ENCODE measurements around the gene RPS6KA3.

DNA sequence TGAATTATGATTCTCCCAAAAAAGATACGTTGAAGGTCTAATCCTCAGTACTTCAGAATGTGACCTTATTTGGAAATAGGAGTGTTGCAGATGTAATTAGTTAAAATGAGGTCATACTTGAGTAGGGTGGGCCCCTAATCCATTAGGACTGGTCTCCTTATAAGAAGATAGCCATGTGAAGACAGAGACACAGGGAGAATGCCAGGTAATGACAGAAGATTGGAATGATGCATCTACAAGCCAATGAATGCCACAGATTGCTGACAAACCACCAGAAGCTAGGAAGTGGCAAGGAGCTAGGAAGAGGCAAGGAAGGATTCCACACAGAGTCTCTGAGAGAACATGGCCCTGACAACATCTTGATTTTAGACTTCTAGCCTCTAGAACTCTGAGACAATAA is 7.4 kb upstream of the RPS6KA3 start:
- no peak for TF ChIP-seq HCFC1 (IDR thresholded peaks at IDR 0.05; ENCODE audit: low read depth, low read length)
- TF ChIP-seq PRPF4 (IDR thresholded peaks at IDR 0.05; ENCODE audit: insufficient read depth, low read depth, low read length, poor library complexity, severe bottlenecking), result no peak
- TF ChIP-seq, protein P1, sequence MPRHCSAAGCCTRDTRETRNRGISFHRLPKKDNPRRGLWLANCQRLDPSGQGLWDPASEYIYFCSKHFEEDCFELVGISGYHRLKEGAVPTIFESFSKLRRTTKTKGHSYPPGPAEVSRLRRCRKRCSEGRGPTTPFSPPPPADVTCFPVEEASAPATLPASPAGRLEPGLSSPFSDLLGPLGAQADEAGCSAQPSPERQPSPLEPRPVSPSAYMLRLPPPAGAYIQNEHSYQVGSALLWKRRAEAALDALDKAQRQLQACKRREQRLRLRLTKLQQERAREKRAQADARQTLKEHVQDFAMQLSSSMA (CRISPR knock-in tag; IDR thresholded peaks at IDR 0.05), result no peak
- TF ChIP-seq, protein P2, sequence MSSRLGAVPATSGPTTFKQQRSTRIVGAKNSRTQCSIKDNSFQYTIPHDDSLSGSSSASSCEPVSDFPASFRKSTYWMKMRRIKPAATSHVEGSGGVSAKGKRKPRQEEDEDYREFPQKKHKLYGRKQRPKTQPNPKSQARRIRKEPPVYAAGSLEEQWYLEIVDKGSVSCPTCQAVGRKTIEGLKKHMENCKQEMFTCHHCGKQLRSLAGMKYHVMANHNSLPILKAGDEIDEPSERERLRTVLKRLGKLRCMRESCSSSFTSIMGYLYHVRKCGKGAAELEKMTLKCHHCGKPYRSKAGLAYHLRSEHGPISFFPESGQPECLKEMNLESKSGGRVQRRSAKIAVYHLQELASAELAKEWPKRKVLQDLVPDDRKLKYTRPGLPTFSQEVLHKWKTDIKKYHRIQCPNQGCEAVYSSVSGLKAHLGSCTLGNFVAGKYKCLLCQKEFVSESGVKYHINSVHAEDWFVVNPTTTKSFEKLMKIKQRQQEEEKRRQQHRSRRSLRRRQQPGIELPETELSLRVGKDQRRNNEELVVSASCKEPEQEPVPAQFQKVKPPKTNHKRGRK (tag; IDR thresholded peaks at IDR 0.05), result no peak
- no peak for TF ChIP-seq KLF16 (IDR thresholded peaks at IDR 0.05)
- no peak for TF ChIP-seq ZNF212 (CRISPR knock-in tag; IDR thresholded peaks at IDR 0.05)
- TF ChIP-seq CBX5 (IDR thresholded peaks at IDR 0.05; ENCODE audit: borderline replicate concordance, low read depth), result no peak
- TF ChIP-seq GATA2 (CRISPR knock-in tag; IDR thresholded peaks at IDR 0.05), result no peak
- TF ChIP-seq EGR1 (conservative IDR thresholded peaks at IDR 0.05), result no peak
- TF ChIP-seq, protein P3, sequence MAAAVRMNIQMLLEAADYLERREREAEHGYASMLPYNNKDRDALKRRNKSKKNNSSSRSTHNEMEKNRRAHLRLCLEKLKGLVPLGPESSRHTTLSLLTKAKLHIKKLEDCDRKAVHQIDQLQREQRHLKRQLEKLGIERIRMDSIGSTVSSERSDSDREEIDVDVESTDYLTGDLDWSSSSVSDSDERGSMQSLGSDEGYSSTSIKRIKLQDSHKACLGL (CRISPR knock-in tag; IDR thresholded peaks at IDR 0.05; ENCODE audit: borderline replicate concordance, poor library complexity, severe bottlenecking), result no peak
- TF ChIP-seq, protein P4, sequence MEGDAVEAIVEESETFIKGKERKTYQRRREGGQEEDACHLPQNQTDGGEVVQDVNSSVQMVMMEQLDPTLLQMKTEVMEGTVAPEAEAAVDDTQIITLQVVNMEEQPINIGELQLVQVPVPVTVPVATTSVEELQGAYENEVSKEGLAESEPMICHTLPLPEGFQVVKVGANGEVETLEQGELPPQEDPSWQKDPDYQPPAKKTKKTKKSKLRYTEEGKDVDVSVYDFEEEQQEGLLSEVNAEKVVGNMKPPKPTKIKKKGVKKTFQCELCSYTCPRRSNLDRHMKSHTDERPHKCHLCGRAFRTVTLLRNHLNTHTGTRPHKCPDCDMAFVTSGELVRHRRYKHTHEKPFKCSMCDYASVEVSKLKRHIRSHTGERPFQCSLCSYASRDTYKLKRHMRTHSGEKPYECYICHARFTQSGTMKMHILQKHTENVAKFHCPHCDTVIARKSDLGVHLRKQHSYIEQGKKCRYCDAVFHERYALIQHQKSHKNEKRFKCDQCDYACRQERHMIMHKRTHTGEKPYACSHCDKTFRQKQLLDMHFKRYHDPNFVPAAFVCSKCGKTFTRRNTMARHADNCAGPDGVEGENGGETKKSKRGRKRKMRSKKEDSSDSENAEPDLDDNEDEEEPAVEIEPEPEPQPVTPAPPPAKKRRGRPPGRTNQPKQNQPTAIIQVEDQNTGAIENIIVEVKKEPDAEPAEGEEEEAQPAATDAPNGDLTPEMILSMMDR (IDR thresholded peaks at IDR 0.05 in 2 of 3, conservative IDR thresholded peaks at IDR 0.05 in 1 of 3; ENCODE audit: insufficient read depth in 2 of 3, low read depth in 1 of 3, low read length in 3 of 3), result no peak
- no peak for TF ChIP-seq POLR2A (conservative IDR thresholded peaks at IDR 0.05)
- no peak for TF ChIP-seq ZC3H11A (IDR thresholded peaks at IDR 0.05; ENCODE audit: low read depth, low read length)
- TF ChIP-seq SIN3A (IDR thresholded peaks at IDR 0.05; ENCODE audit: borderline replicate concordance in 2 of 2, control insufficient read depth in 1 of 2, low read depth in 2 of 2, low read length in 2 of 2), result no peak
